ENCODE measurements around the gene ARL2BP. TPM values are rescaled to one million over a fixed set of nuclear protein-coding genes. Genes with fewer than 3 reads are reported as not detected.

ARL2BP gene
- total and polyA plus RNA-seq, 10 of the 15 experiments (the other 5 are each of a cell fraction or from before 2014, with no cell fraction given): 12.5 to 56.6 (median 29.7) TPM

- intact Hi-C loops (cut with micrococcal nuclease; ENCODE audit: unreplicated experiment) (no loop called here), in situ Hi-C loops (cut with MboI) (no loop called here)
- no peaks in the 10 kb centered on the region for H4K20me1 ChIP-seq (ENCODE audit: control insufficient read depth, insufficient read depth)
- no peak overlapping the region for H2AFZ ChIP-seq (ENCODE audit: control insufficient read depth, low read depth, low read length)
- ATAC-seq (no peak), DNase-seq (ENCODE audit: low read depth, low spot score) (no peak), FAIRE-seq (no peak)
- peaks cover 8% of the 10 kb centered on the region for H3K4me1 ChIP-seq (ENCODE audit: control insufficient read depth, insufficient read depth, low read length)
- peaks cover 5 to 44% of the 10 kb centered on the region in 2 experiments; a peak in 3 of 4 replicates for H3K36me3 ChIP-seq (ENCODE audit: control insufficient read depth in 2 of 2, insufficient read depth in 2 of 2, low read length in 1 of 2)
- POLR2A ChIA-PET: no interaction called here
- TF ChIP-seq SRF (IDR thresholded peaks at IDR 0.05; ENCODE audit: low read depth in 2 of 2, low read length in 2 of 2) (no peak), BCLAF1 (IDR thresholded peaks at IDR 0.05) (no peak), YY1 (IDR thresholded peaks at IDR 0.05; ENCODE audit: low read depth, low read length) (no peak), KLF5 (IDR thresholded peaks at IDR 0.05; ENCODE audit: partially characterized antibody) (no peak), SUZ12 (IDR thresholded peaks at IDR 0.05; ENCODE audit: unreplicated experiment) (no peak), PAX5 (IDR thresholded peaks at IDR 0.05; ENCODE audit: borderline replicate concordance, low read depth, low read length) (no peak), IKZF2 (IDR thresholded peaks at IDR 0.05) (no peak), EP300 (IDR thresholded peaks at IDR 0.05; ENCODE audit: borderline replicate concordance in 1 of 2, control insufficient read depth in 1 of 2, low read depth in 2 of 2, low read length in 2 of 2) (no peak), MEF2A (IDR thresholded peaks at IDR 0.05; ENCODE audit: insufficient read depth, low read depth, low read length) (no peak)
- no peak overlapping the region for H3K4me3 ChIP-seq
- RAD21 ChIA-PET (ENCODE audit: unreplicated experiment): no interaction called here
- H3K9me3 ChIP-seq (replicated peaks; ENCODE audit: control insufficient read depth, insufficient read depth, low read length): no peaks in the 10 kb centered on the region
- H3K27me3 ChIP-seq (replicated peaks in 1 of 2; ENCODE audit: control insufficient read depth in 2 of 2, insufficient read depth in 2 of 2, low read length in 1 of 2): no peaks in the 10 kb centered on the region
- WGBS (ENCODE audit: insufficient coverage, insufficient replicate concordance, low lambda C conversion rate, missing lambda C conversion rate): 96% methylated on average over 9 of the region's 9 CpGs
- no TSS peak for BruUV-seq (replicated peaks)
- no peaks in the 10 kb centered on the region for H3K79me2 ChIP-seq (ENCODE audit: control insufficient read depth, insufficient read depth, low read length)
- CTCF ChIA-PET: no interaction called here
- no peak overlapping the region for H3K4me2 ChIP-seq (ENCODE audit: control insufficient read depth, insufficient read depth)
- no peak overlapping the region for H3K27ac ChIP-seq (ENCODE audit: control insufficient read depth, insufficient read depth)
- SMC1A ChIA-PET (ENCODE audit: uncharacterized antibody, unreplicated experiment): interaction anchor here (0.6 to 1.2 kb wide), 2 partner anchors 7 to 41 kb away, joined by 3 to 4 read pairs; no protein-coding TSS in a partner anchor
- H3K9ac ChIP-seq (ENCODE audit: control insufficient read depth, insufficient read depth, low read length): no peak overlapping the region
These were observed 10.9 kb upstream of the ARL2BP start for GRCh38 chr16:57233944-57234706.
